Loucy (cell line): ENCODE data around the gene ZNF324B.
A peak's percentile ranks its signal among the peaks of the same experiment; 100 is the strongest.
"Not testable (repeated sequence)": the region's sequence is repeated elsewhere in the genome, so short reads cannot be mapped to it uniquely, and the experiment has no call there.

ENCODE experiments used
- H2AFZ ChIP-seq: fragments of 200-600 bp; sonication (generic); 2 replicates; pipeline ENCODE4 v1.6.0; 2016; ENCODE audit warnings: antibody characterized with exemption, mild to moderate bottlenecking, low read length, moderate library complexity
- H3F3A ChIP-seq: fragments of 200-600 bp; 2 replicates; pipeline ENCODE4 v1.6.0; 2016; ENCODE audit warnings: antibody characterized with exemption, low read depth, mild to moderate bottlenecking
- H3K27me3 ChIP-seq: fragments of 200-600 bp; sonication (generic); 2 replicates; pipeline ENCODE4 v1.6.1; 2014; ENCODE audit warnings: low read length, mild to moderate bottlenecking; ENCODE audit not compliant: insufficient read depth, poor library complexity, severe bottlenecking
- H3K36me3 ChIP-seq: fragments of 200-600 bp; sonication (generic); 2 replicates; pipeline ENCODE4 v1.6.1; 2016; ENCODE audit warnings: low read length; ENCODE audit not compliant: insufficient read depth
- H3K4me1 ChIP-seq: fragments of 200-600 bp; sonication (generic); 2 replicates; pipeline ENCODE4 v1.5.1; 2014; ENCODE audit warnings: low read length, mild to moderate bottlenecking; ENCODE audit not compliant: insufficient read depth, poor library complexity, severe bottlenecking
- H3K4me2 ChIP-seq: fragments of 200-600 bp; sonication (generic); 2 replicates; pipeline ENCODE4 v1.6.0; 2014; ENCODE audit warnings: antibody characterized with exemption, low read length, low read depth, mild to moderate bottlenecking; ENCODE audit not compliant: poor library complexity, severe bottlenecking
- H3K4me3 ChIP-seq: fragments of 200-600 bp; sonication (generic); 2 replicates; pipeline ENCODE4 v1.5.1; 2014; ENCODE audit warnings: low read length, mild to moderate bottlenecking, mixed read lengths; ENCODE audit not compliant: poor library complexity, severe bottlenecking
- H3K79me2 ChIP-seq: fragments of 200-600 bp; sonication (generic); 2 replicates; pipeline ENCODE4 v1.6.1; 2014; ENCODE audit warnings: low read length; ENCODE audit not compliant: insufficient read depth
- H3K9ac ChIP-seq: fragments of 200-600 bp; sonication (generic); 2 replicates; pipeline ENCODE4 v1.6.0; 2014; ENCODE audit warnings: mild to moderate bottlenecking, low read depth, low read length, moderate library complexity; ENCODE audit not compliant: poor library complexity, severe bottlenecking
- H3K9me2 ChIP-seq: fragments of 200-600 bp; sonication (generic); replicated peaks from 2 replicates; pipeline ENCODE4 v1.6.1; 2016; ENCODE audit warnings: low read depth, low read length, mixed read lengths
- H3K9me3 ChIP-seq: fragments of 200-600 bp; sonication (generic); 2 replicates; pipeline ENCODE4 v1.6.1; 2014; ENCODE audit warnings: mild to moderate bottlenecking, antibody characterized with exemption, low read length, low read depth; ENCODE audit not compliant: insufficient read depth
- H4K20me1 ChIP-seq: fragments of 200-600 bp; sonication (generic); 2 replicates; pipeline ENCODE4 v1.6.0; 2014; ENCODE audit warnings: antibody characterized with exemption, low read length, mild to moderate bottlenecking; ENCODE audit not compliant: insufficient read depth, poor library complexity, severe bottlenecking
- CTCF ChIP-seq: fragments of 200-600 bp; sonication (generic); conservative IDR thresholded peaks from 2 replicates; pipeline ENCODE4 v1.5.1; 2014; ENCODE audit warnings: mild to moderate bottlenecking, antibody characterized with exemption, low read length
- EZH2phosphoT487 ChIP-seq: fragments of 200-600 bp; IDR thresholded peaks from 2 replicates; pipeline ENCODE4 v1.6.1; 2018; ENCODE audit warnings: antibody characterized with exemption, mild to moderate bottlenecking, moderate library complexity, borderline replicate concordance

Gene ZNF324B

GRCh38 chr19:58468216-58468839 is 16.9 kb downstream of the ZNF324B start:
- H3F3A ChIP-seq, result no peaks in the 10 kb centered on the region
- peaks cover 8% of the 10 kb centered on the region for H4K20me1 ChIP-seq
- no peaks in the 10 kb centered on the region for H3K9me2 ChIP-seq
- peak overlapping the region; percentile 87 for H3K4me3 ChIP-seq
- no peak overlapping the region for H2AFZ ChIP-seq
- peak overlapping the region; percentile 80 for H3K9ac ChIP-seq
- no peaks in the 10 kb centered on the region for H3K27me3 ChIP-seq
- H3K4me1 ChIP-seq, result peaks cover 10% of the 10 kb centered on the region
- TF ChIP-seq EZH2phosphoT487, result no peak
- no peak for TF ChIP-seq CTCF
- no peaks in the 10 kb centered on the region for H3K9me3 ChIP-seq
- H3K79me2 ChIP-seq, result peaks cover 20% of the 10 kb centered on the region
- H3K36me3 ChIP-seq, result peaks cover 12% of the 10 kb centered on the region; the same call in 1 of the 2 replicates
- H3K4me2 ChIP-seq, result peak overlapping the region; percentile 100

GRCh38 chr19:58469241-58470013 is 18.0 kb downstream of the ZNF324B start:
- Histone ChIP-seq H2AFZ (no peak overlapping the region), H3K27me3 (no peaks in the 10 kb centered on the region), H4K20me1 (peaks cover 8% of the 10 kb centered on the region), H3K36me3 (peaks cover 12% of the 10 kb centered on the region; the same call in 1 of the 2 replicates), H3K9me2 (no peaks in the 10 kb centered on the region), H3K4me2 (peak overlapping the region; percentile 100), H3K4me3 (no peak overlapping the region), H3F3A (no peaks in the 10 kb centered on the region), H3K79me2 (peaks cover 20% of the 10 kb centered on the region), H3K4me1 (peaks cover 10% of the 10 kb centered on the region), H3K9ac (peak overlapping the region; percentile 80), H3K9me3 (no peaks in the 10 kb centered on the region)
- TF ChIP-seq CTCF (no peak), EZH2phosphoT487 (no peak)

GRCh38 chr19:58470837-58471543 is 19.6 kb downstream of the ZNF324B start:
- H3K4me1 ChIP-seq, result peaks cover 20% of the 10 kb centered on the region
- not testable (repeated sequence) for H3F3A ChIP-seq, H3K9ac ChIP-seq, H3K9me3 ChIP-seq, H3K9me2 ChIP-seq, H3K4me3 ChIP-seq, H2AFZ ChIP-seq, H3K27me3 ChIP-seq, H3K4me2 ChIP-seq, H4K20me1 ChIP-seq
- peaks cover 12% of the 10 kb centered on the region; the same call in 1 of the 2 replicates for H3K36me3 ChIP-seq
- peaks cover 20% of the 10 kb centered on the region for H3K79me2 ChIP-seq
